HG03565 (cell line): ENCODE data around the gene MYO1B.

Experiments
- ATAC-seq: cut with Tn5 transposase; IDR thresholded peaks from one replicate; pipeline ENCODE4 v1.9.1; 2021; ENCODE audit warnings: mild to moderate bottlenecking, moderate library complexity; ENCODE audit not compliant: unreplicated experiment

The MYO1B gene

DNA sequence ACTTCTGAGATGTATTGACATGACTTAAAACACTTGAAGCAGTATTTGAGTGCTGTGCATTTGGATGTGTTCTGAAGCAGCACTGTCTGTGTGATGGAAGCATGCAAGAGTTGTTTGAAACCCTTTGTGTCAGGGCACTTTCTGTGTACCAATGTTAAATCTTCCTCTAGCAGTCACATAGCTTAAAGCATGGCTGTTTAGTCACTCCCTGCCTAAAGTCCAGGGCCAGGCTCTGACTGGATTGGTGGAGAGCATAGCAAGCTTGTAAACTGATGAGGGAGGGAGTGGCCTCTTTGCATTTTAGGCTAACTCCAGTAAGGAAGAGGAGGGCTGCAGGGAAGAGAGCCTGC is 73.5 kb downstream of the MYO1B start:
- ATAC-seq: no peak

DNA sequence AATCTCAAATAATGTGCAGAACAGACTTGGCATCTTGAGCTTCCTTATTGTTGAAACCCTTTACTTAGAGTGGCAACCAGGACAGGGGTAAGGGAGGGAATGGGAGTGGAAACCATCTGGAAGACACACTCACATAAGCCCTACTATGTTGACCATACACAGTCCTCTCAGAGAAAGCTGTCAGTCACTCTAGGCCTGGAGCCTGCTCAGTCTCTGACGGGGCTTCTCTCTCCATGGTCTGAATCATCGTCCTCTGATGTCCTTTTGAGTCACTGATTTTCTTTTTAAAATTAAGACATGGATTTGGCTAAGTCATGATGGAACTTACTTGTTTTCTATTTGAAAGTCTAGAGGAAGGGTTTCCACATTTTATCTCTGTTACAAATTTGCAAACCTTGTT is 74.0 kb downstream of the MYO1B start:
- no peak for ATAC-seq

DNA sequence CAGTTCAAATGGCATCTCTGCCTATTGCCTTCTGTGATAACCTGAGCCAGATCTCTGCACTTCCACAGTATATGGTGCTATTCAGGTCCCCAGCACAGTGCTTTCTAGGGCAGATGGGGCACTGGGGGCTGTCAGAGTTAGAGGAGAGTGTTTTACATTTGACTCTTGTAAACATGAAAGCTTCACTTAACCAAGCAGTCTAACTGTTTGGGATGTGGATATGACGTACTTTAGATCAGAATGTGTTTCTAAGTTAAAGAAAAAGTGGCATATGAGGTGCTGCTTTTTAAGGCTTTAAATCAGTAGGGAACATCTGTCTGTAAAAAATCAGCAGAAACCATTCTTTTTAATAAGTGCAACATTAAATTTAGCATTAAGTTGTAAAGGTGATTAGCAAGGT is 75.7 kb downstream of the MYO1B start:
- no peak for ATAC-seq

DNA sequence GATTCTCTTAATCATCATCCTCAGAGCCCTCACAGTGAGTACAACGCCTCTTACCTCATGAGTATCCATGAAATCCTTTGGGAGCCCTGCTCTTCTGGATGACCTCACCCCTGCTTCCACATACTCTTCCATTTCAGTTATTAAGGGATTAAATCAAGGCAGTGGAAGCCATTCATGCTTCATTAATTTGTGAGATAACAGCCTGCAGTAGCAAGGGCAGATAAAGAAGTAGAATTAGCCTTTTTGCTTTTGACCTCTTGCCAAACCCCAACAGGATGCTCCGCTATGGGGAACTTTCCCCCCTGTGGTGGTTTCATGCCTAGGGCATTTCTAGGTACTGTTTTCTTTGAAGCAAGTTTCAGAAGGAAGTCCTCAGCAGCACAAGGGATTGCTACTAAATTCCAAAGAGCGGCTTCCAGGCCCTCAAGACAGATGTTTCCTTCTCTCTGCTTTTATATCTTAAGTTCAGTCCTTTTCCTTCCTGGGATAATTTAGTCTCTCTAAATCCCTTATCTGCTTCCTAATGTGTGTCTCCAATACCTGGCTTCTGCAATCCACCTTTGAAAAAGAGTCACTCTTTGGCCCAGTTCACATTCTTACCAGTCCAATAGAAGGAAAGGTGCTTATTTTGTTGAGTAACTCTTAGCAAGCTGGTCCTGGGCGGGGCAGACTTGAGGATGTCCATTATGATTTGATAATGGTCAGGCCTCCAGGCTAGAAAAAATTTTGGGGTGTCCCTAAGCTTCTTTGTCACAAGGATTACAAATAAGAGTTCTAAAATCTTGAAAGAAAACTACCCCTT is 76.9 kb downstream of the MYO1B start:
- ATAC-seq: peak; percentile 69

DNA sequence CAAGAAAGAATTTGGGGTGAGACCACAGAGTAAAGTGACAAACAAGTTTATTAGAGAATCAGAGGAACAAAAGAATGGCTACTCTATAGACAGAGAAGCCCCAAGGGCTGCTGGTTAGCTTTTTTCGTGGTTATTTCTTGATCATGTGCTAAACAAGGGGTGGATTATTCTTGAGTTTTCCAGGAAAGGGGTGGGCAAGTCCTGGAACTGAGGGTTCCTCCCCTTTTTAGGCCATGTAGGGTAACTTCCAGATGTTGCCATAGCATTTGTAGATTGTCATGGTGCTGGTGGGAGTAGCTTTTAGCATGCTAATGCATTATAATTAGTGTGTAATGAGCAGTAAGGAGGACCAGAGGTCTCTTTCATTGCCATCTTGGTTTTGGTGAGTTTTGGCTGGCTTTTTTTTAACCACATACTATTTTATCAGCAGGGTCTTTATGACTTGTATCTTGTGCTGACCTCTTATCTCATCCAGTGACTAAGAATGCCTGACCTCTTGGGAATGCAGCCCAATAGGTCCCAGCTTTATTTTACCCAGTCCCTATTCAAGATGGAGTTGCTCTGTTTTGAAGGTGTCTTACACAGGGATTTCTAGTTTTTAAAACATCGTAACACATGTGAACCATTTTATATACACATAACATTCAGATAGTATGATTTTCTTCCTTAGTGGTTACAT is 77.8 kb downstream of the MYO1B start:
- ATAC-seq: no peak

DNA sequence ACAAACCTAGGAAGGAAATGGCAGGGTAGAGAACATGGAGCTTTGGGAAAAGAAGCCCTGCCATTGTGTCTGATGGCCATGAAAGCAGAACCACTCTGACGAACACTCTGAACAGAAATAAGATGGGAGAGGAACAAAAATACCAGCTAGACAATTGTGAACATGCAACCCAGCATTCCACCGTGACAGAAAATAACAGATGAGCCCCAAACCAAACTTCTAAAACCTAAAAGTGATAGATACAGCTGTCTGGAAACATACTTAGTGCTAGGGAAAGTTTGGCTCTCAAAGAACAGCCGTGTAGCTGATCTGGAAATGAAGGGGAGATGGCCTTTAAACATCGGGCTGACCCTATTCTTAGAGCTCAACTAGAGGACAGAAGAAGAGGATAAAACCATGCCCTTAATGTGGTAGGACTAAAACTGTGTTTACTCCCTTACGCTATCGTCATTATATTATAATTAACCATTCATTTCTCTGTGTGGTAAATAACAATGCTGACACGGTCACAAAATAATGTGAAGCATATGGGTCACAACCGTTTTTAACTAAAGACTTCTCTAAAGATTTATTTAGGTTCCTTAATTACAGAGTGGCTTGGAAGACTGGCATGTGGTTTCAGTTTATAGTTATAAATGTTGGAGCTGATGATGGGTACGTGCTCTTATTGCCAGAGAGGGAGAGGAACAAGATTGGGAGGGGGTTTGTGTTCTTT is 80.6 kb downstream of the MYO1B start:
- ATAC-seq: no peak

DNA sequence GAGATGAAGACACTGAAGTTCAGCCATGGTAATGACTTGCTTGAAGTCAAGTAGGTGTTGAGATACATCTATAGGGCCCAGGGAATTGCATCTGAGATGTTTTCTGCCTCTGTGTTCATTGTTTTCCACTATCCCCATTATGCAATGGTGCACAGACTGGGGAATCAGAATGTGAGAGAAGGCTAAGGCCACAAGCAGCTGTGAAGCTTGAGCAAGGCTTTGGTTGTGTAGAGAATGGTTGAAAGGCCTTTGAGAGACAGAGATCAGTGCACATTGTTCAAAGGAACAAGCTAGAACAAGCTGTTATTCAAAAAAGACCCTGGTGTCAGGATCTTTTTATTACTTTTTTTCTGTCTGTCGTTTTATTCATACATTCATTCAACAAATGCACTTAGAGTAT is 82.3 kb downstream of the MYO1B start:
- ATAC-seq: no peak

DNA sequence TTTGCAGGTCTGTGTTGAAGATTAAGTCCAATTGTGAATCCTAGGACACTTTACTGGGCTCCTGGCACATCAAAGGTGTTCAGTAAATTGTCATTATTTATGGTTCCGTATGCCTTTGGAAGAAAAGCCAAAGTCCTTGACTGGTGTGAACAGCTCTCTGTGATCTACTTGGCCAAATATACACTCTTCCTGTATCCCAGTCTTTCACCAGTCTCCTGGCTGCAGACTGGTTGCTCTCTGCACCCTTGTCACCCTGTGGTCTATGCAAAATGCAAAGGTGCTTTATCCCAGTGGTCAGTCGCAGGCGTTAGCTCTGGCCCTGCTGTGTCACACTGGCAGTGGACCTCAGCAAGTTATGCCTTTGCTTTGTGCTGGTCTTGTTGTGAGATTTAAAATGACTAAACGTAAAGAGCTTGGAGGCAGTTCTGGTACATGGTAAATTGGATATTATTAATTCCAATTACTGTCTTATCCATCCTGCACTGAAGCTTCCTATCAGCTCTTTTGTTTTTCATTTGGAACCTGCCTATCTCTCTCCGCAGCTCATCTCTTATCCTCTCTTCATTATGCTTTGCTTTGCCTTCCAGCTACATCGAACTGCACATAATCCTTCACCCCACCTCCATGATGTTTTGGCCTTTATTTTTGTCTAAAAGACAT is 83.1 kb downstream of the MYO1B start:
- ATAC-seq: no peak

DNA sequence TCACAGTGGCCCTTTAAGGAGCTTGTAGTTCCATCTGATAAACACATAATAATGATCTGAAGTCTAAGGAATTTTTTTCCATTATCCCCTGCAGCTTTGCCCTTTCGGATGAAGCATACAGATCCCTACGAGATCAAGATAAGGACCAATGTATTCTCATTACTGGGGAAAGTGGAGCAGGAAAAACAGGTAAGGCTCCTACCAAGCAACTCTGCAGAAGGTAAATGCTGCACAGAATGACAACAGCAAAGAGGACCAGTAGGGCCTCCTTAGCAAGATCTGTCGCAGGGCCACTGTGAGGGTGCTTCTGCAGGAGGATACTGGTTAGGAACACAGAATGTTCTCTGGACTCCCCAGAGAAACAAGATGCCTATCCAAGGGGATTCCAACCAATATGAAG is 84.6 kb downstream of the MYO1B start:
- no peak for ATAC-seq

DNA sequence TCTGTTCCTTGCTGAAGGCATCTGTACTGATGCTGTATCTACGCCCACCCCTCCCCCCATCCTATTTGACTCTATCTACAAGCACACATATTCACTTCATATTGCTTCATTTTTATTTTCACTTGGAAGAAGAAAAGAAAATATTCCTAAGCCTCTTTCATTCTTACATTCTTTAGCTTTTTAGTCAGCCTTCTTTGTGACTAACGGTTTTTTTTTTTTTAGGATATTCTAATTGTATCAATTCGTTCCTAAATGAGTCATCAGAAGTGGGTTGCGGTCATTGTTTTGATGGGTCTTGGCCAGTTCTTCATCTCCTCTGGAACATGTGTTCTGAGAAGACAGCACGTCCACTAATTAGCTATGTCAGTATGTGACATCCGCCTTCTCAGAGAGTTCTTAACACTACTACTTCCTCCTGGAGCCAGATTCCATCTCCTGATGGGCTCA is 88.7 kb downstream of the MYO1B start:
- no peak for ATAC-seq

DNA sequence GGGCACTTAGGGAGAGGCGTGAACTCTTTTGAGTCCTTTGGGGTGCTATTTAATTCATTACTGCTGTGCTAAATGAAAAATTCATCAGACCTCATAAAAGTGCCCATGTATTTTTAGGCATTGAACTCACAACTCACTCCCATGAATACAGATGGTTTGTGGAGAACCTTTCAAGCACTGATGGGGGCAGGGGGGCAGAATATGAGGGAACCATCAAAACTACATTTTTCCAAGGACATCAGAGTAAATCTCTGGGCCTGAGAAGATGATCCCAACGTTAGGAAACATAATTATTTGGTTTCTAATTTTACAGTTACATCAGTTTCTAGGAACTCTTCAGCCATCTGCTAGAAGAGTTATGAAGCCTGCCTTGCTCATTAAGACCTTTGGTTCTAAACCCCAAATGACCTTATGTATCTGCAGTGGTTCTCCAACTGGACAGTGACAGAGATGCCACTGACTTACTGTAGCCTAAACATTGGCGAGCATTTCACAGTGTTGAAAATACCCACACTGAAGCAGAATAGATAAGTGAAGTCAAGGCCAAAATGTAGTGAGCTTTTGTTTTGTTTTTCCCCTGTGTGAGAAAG is 90.8 kb downstream of the MYO1B start:
- ATAC-seq: no peak

DNA sequence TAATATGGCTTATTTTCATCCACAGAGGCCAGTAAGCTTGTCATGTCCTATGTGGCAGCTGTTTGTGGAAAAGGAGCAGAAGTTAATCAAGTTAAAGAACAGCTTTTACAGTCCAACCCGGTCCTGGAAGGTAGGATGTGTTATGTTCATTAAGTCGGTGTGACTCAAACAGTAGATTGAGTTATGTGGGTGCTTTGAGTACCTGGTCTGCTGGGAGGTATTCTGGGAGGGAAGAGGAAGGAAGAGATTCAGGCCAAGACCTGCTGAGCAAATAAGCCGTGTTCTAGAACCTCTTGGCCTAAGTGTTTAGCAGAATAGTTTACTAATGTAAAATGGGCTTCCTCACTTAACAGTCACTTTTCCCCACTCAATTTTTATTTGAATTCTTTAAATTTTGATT is 96.2 kb downstream of the MYO1B start:
- ATAC-seq: no peak

DNA sequence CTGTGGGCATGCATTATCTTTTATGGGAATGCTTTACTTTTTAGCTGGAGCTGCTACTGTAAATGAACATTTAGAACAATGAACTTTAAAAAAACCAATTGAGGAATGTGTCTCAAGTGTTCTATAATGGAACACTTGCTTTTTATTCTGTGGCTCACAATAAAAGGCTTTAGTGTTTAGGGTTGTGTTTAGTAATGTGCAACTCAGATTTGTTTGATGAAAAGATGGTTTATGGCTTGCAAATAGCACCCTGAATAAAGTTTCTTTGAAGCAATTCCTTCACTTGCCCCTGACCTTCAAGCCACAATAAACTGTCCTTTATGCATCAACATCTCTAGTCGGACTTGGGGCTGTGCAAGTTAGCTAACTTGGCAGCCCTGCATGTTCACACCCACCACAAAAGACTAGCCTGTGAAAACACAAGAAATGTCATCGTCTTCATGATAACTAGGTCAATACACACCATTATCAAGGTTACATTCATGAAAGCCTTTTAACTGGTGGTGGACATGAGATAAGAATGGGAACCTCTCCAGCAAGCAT is 98.7 kb downstream of the MYO1B start:
- no peak for ATAC-seq

DNA sequence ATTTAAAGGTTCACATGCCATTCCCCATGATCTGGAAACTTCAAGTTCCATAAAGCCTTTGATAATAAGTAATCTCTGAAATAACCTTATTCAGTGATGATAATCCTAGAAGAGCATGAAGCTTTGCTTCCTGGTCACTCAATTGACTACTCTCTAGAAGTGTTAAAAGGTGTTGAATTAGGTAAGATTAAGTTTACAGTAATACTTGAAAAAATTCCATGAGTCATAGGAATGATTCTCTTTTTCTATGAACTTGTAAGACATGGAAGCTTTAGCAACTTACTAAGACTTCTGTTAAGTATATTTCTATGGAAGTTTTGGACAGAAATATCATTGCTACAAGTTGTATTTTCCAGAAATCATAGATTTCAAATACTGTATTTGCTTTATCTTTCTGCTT is 100.6 kb downstream of the MYO1B start:
- ATAC-seq: no peak

DNA sequence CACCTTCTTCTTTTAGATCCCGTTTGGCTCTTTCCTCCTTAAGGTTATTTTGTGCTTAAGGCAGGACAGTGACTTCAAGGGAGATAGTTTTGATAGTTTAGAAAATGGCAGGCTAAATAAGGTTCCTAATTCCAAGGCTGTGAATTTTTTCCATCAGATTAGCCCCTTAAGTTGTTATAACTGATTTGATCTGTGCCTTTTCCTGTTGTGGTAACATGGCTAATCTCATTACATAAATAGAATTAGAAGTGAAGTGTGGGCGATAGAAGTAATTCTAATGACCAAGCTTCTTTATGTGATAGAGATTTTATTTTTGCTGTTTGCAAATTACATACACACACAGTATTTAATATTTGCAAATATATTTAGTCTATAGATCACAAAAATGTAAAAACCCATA is 102.0 kb downstream of the MYO1B start:
- no peak for ATAC-seq

DNA sequence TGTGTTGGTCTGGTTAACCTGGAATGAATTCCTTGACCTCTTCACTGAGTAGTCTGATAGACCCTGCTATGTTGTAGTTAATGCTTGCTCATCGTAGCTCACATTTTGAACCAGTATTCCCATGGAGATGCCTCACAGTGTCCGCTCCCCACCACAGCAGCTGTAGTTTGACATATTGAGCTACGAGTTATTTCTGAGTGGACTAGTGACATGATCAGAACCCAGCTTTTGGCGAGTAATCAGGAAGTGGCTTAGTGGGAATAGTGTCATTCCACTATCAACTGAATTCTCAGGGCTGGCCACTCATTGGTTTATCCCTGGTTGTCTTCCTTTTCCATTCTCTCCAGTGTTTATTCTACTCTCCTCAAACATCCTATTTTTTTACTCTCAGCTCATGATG is 102.7 kb downstream of the MYO1B start:
- ATAC-seq: no peak

DNA sequence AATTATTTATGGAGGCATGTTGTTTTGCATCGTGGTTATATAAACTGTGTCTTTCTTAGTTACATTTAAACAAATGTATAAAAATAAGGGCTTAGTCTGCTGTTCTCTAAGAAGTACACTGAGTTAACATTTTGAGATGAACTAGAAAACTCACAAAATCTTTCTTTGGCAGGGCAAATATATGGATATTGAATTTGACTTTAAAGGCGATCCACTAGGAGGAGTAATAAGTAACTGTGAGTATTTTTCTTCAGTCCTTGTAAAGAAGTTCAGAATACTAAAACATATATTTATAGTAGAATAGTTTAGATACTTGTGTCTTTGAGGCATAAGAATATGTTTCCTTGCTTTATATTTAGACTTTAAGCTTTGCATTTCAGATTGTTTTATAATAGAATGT is 104.8 kb downstream of the MYO1B start:
- ATAC-seq: no peak

DNA sequence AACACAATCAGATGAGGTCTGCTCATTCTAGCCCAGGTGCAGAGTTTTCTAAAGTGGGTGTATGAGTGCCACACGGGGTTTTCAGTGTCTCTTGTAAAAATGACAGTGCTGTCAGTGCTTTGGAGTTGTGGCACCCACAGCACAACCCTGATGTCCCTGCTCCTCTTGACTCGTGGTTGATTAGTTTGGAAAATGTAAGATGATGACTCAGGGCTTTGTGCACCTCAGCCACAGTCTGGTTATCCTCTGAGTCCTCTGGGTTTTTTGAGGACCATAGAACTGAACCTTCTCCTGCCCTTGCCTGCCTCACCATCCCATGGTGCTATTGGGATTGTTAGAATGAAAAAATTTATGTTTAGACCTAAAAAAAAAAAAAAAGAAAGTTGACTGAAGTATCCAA is 105.6 kb downstream of the MYO1B start:
- ATAC-seq: no peak

DNA sequence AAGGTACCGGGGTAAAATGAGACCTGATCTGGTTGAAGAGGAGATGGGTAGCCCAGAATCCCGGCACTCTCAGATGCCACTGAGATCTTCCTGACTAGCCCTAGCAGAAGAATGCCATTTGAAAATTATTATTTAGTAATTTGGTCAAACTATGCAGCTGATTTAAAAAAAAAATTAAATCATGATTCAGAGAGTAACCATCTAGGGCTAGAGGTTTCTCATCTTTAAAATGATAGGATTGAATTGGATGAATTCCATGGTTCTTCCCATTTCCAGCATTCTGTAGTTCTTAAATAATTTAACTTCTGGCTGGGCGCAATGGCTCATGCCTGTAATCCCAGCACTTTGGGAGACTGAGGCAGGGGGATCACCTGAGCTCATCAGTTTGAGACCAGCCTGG is 106.1 kb downstream of the MYO1B start:
- no peak for ATAC-seq

DNA sequence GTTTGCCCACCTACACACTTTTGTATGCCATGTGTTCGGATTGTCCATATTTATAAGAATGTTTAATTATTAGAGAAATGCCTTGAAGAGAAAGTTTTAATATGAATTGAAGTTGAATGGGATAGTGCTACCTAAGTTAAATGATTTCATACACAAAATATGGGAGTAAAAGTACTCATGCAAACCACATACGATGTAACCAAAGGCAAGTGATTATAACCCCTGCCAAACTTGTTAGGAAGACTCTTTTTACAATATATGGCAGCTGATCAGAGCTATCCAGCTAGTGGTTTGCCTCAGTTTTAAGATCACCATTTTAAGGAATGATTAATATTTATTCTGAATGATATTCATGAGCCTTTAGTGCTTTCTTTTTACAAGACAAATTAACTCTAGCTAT is 106.7 kb downstream of the MYO1B start:
- no peak for ATAC-seq

DNA sequence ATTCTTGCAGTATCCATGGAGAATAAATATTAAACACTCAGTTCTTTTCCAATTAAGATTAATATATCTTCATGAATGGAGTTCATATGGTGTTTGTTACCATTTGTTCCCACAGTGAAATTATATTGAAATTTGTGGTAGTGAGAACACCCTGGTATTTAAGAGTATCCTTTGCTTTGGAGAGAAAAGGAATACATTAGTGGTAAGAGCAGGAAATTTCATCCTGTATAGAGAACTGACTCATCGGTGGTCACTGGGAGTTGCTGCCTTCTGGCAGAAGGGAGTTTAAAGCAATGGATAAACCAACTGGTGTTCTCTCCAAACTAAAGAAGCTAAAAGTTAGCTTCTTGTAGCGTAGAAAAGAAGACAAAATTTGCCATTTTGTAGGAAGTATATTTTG is 107.3 kb downstream of the MYO1B start:
- no peak for ATAC-seq
